ENCODE results near the gene PFKFB1.

DNA sequence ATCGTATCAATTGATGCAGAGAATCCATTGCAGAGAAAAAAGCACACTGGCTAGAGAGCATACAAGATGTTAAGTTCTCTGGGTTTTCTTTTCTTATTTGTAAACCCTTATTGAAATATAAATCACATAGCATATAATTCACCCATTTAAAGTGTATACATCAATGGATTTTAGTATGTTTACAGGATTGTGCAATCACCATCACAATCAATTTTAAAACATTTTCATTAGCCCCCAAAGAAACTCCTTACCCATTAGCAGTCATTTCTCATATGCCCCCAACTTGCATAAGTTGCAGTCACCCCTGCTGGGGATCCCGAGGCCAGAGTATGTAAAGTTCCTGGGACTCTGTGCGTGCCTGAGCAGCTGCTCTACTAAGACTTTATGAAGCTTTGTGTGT lies 108.2 kb downstream of the PFKFB1 start:
- TF ChIP-seq, protein P1, sequence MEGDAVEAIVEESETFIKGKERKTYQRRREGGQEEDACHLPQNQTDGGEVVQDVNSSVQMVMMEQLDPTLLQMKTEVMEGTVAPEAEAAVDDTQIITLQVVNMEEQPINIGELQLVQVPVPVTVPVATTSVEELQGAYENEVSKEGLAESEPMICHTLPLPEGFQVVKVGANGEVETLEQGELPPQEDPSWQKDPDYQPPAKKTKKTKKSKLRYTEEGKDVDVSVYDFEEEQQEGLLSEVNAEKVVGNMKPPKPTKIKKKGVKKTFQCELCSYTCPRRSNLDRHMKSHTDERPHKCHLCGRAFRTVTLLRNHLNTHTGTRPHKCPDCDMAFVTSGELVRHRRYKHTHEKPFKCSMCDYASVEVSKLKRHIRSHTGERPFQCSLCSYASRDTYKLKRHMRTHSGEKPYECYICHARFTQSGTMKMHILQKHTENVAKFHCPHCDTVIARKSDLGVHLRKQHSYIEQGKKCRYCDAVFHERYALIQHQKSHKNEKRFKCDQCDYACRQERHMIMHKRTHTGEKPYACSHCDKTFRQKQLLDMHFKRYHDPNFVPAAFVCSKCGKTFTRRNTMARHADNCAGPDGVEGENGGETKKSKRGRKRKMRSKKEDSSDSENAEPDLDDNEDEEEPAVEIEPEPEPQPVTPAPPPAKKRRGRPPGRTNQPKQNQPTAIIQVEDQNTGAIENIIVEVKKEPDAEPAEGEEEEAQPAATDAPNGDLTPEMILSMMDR (IDR thresholded peaks at IDR 0.05), result no peak
- no peak for TF ChIP-seq POLR2A (IDR thresholded peaks at IDR 0.05)
